ENCODE results near the gene SERP2. TPM values are rescaled to one million over a fixed set of nuclear protein-coding genes. Genes with fewer than 3 reads are reported as not detected.

The SERP2 gene
- total and polyA plus RNA-seq, 9 of the 15 experiments (the other 6 are each of a cell fraction or from before 2014, with no cell fraction given), result 0.13 TPM; not detected in 8

GRCh38 chr13:44397766-44398223, 24.2 kb downstream of the SERP2 start (continued):
- peak; percentile 70; the same call in 1 of the 2 replicates for TF ChIP-seq MYNN (IDR thresholded peaks at IDR 0.05)
- no peak for TF ChIP-seq MYNN (CRISPR knock-in tag; IDR thresholded peaks at IDR 0.05)
- TF ChIP-seq KDM2B (CRISPR knock-in tag; IDR thresholded peaks at IDR 0.05), result no peak
- TF ChIP-seq DNMT1 (IDR thresholded peaks at IDR 0.05), result no peak
- peak; percentile 98 for TF ChIP-seq CBFA2T3 (IDR thresholded peaks at IDR 0.05)
- peak; percentile 94; the same call in 1 of the 2 replicates for TF ChIP-seq CC2D1A (IDR thresholded peaks at IDR 0.05)
- no peak for TF ChIP-seq CUX1 (CRISPR knock-in tag; IDR thresholded peaks at IDR 0.05)
- TF ChIP-seq ATF1 (CRISPR knock-in tag; IDR thresholded peaks at IDR 0.05), result no peak
- TF ChIP-seq ATF1 (tag; IDR thresholded peaks at IDR 0.05), result no peak
- no peak for TF ChIP-seq WHSC1 (IDR thresholded peaks at IDR 0.05; ENCODE audit: low read length)
- no peak for TF ChIP-seq GABPA (tag; conservative IDR thresholded peaks at IDR 0.05; ENCODE audit: low read depth)
- no peak for TF ChIP-seq POLR2A (conservative IDR thresholded peaks at IDR 0.05)
- TF ChIP-seq, protein P1, sequence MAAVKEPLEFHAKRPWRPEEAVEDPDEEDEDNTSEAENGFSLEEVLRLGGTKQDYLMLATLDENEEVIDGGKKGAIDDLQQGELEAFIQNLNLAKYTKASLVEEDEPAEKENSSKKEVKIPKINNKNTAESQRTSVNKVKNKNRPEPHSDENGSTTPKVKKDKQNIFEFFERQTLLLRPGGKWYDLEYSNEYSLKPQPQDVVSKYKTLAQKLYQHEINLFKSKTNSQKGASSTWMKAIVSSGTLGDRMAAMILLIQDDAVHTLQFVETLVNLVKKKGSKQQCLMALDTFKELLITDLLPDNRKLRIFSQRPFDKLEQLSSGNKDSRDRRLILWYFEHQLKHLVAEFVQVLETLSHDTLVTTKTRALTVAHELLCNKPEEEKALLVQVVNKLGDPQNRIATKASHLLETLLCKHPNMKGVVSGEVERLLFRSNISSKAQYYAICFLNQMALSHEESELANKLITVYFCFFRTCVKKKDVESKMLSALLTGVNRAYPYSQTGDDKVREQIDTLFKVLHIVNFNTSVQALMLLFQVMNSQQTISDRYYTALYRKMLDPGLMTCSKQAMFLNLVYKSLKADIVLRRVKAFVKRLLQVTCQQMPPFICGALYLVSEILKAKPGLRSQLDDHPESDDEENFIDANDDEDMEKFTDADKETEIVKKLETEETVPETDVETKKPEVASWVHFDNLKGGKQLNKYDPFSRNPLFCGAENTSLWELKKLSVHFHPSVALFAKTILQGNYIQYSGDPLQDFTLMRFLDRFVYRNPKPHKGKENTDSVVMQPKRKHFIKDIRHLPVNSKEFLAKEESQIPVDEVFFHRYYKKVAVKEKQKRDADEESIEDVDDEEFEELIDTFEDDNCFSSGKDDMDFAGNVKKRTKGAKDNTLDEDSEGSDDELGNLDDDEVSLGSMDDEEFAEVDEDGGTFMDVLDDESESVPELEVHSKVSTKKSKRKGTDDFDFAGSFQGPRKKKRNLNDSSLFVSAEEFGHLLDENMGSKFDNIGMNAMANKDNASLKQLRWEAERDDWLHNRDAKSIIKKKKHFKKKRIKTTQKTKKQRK (IDR thresholded peaks at IDR 0.05; ENCODE audit: borderline replicate concordance, low read depth, low read length), result no peak
- TF ChIP-seq RB1 (IDR thresholded peaks at IDR 0.05; ENCODE audit: low read depth), result 0 out of 2 replicates have a peak, but pooled peaks have one; percentile 22
- TF ChIP-seq MXI1 (IDR thresholded peaks at IDR 0.05; ENCODE audit: low read depth, low read length), result no peak
- no peak for TF ChIP-seq ZNF830 (CRISPR knock-in tag; IDR thresholded peaks at IDR 0.05)
- TF ChIP-seq ZNF263 (CRISPR knock-in tag; IDR thresholded peaks at IDR 0.05; ENCODE audit: borderline replicate concordance), result no peak
- no peak for TF ChIP-seq ZNF23 (CRISPR knock-in tag; IDR thresholded peaks at IDR 0.05)
- TF ChIP-seq RBM39 (optimal IDR thresholded peaks at IDR 0.05; ENCODE audit: low read depth, low read length), result no peak
- no peak for TF ChIP-seq PHTF2 (CRISPR knock-in tag; IDR thresholded peaks at IDR 0.05)
- TF ChIP-seq HNRNPUL1 (IDR thresholded peaks at IDR 0.05; ENCODE audit: low read length), result no peak
- TF ChIP-seq NFATC3 (IDR thresholded peaks at IDR 0.05), result no peak; the same call in 1 of the 2 replicates
- no peak for TF ChIP-seq GABPB1 (CRISPR knock-in tag; IDR thresholded peaks at IDR 0.05)
- no peak for TF ChIP-seq ZNF780A (CRISPR knock-in tag; IDR thresholded peaks at IDR 0.05)
- no peak for TF ChIP-seq ZNF507 (tag; conservative IDR thresholded peaks at IDR 0.05)
- TF ChIP-seq GTF2E2 (tag; IDR thresholded peaks at IDR 0.05), result no peak
- TF ChIP-seq NUFIP1 (IDR thresholded peaks at IDR 0.05; ENCODE audit: partially characterized antibody), result no peak

Data from K562 (cell line).